Measurements from ENCODE around the gene RNFT1. TPM values are rescaled to one million over a fixed set of nuclear protein-coding genes. Genes with fewer than 3 reads are reported as not detected.
"Not testable (repeated sequence)": the region's sequence is repeated elsewhere in the genome, so short reads cannot be mapped to it uniquely, and the experiment has no call there.

RNFT1 gene
- total RNA-seq, 1 donor from 2014 or later: 12.4 TPM

GRCh38 chr17:59950049-59950448, 14.5 kb downstream of the RNFT1 start:
- TF ChIP-seq CTCF (IDR thresholded peaks at IDR 0.05; ENCODE audit: borderline replicate concordance): no peak
- DNase-seq: no peak
- Histone ChIP-seq H3K27ac (replicated peaks) (no peak overlapping the region), H3K9me3 (replicated peaks) (no peaks in the 10 kb centered on the region), H3K4me1 (no peaks in the 10 kb centered on the region), H3K4me3 (no peak overlapping the region), H3K36me3 (peaks cover 71% of the 10 kb centered on the region), H3K27me3 (ENCODE audit: low read depth) (no peaks in the 10 kb centered on the region)
- intact Hi-C loops (cut with micrococcal nuclease): no loop called here

- H3K4me1 ChIP-seq; DNase-seq; H3K4me3 ChIP-seq; intact Hi-C loops (cut with micrococcal nuclease); H3K27ac ChIP-seq (replicated peaks); H3K9me3 ChIP-seq (replicated peaks); H3K27me3 ChIP-seq (ENCODE audit: low read depth): not testable (repeated sequence)
- peaks cover 75% of the 10 kb centered on the region for H3K36me3 ChIP-seq
Observed at GRCh38 chr17:59947310-59947709, 17.2 kb downstream of the RNFT1 start.

- H3K9me3 ChIP-seq (replicated peaks); H3K27ac ChIP-seq (replicated peaks); H3K4me1 ChIP-seq; H3K27me3 ChIP-seq (ENCODE audit: low read depth); H3K4me3 ChIP-seq; DNase-seq; intact Hi-C loops (cut with micrococcal nuclease): not testable (repeated sequence)
- peaks cover 80% of the 10 kb centered on the region for H3K36me3 ChIP-seq
Observed at GRCh38 chr17:59946433-59946832, 18.1 kb downstream of the RNFT1 start.

GRCh38 chr17:59941131-59941530, 23.4 kb downstream of the RNFT1 start:
- no peak overlapping the region for H3K4me3 ChIP-seq

GRCh38 chr17:59940697-59941096, 23.8 kb downstream of the RNFT1 start:
- H3K9me3 ChIP-seq (replicated peaks); H3K27me3 ChIP-seq (ENCODE audit: low read depth); H3K27ac ChIP-seq (replicated peaks); intact Hi-C loops (cut with micrococcal nuclease); H3K4me1 ChIP-seq; H3K4me3 ChIP-seq; DNase-seq: not testable (repeated sequence)
- peaks cover 87% of the 10 kb centered on the region for H3K36me3 ChIP-seq

More at GRCh38 chr17:59941131-59941530, 23.4 kb downstream of the RNFT1 start:
- no peak for TF ChIP-seq CTCF (IDR thresholded peaks at IDR 0.05; ENCODE audit: borderline replicate concordance)
- no peaks in the 10 kb centered on the region for H3K9me3 ChIP-seq (replicated peaks)
- no peaks in the 10 kb centered on the region for H3K27me3 ChIP-seq (ENCODE audit: low read depth)
- intact Hi-C loops (cut with micrococcal nuclease): no loop called here
- peaks cover 87% of the 10 kb centered on the region for H3K36me3 ChIP-seq
- DNase-seq: no peak
- no peak overlapping the region for H3K27ac ChIP-seq (replicated peaks)
- no peaks in the 10 kb centered on the region for H3K4me1 ChIP-seq

- H3K27me3 ChIP-seq (ENCODE audit: low read depth); H3K4me1 ChIP-seq; H3K9me3 ChIP-seq (replicated peaks); H3K4me3 ChIP-seq; intact Hi-C loops (cut with micrococcal nuclease); H3K27ac ChIP-seq (replicated peaks); DNase-seq: not testable (repeated sequence)
- peaks cover 99% of the 10 kb centered on the region for H3K36me3 ChIP-seq
Observed at GRCh38 chr17:59933317-59933716, 31.2 kb downstream of the RNFT1 start.

GRCh38 chr17:59930768-59931167, 33.8 kb downstream of the RNFT1 start:
- H3K27ac ChIP-seq (replicated peaks); H3K27me3 ChIP-seq (ENCODE audit: low read depth); intact Hi-C loops (cut with micrococcal nuclease); H3K4me3 ChIP-seq; H3K4me1 ChIP-seq; H3K9me3 ChIP-seq (replicated peaks); DNase-seq: not testable (repeated sequence)
- peaks cover 100% of the 10 kb centered on the region for H3K36me3 ChIP-seq

GRCh38 chr17:59930121-59930520, 34.4 kb downstream of the RNFT1 start:
- intact Hi-C loops (cut with micrococcal nuclease); H3K27ac ChIP-seq (replicated peaks); H3K4me1 ChIP-seq; H3K4me3 ChIP-seq; H3K9me3 ChIP-seq (replicated peaks); DNase-seq; H3K27me3 ChIP-seq (ENCODE audit: low read depth): not testable (repeated sequence)
- H3K36me3 ChIP-seq: peaks cover 97% of the 10 kb centered on the region

GRCh38 chr17:59920637-59921036, 43.9 kb downstream of the RNFT1 start:
- peaks cover 83% of the 10 kb centered on the region for H3K36me3 ChIP-seq
- H3K4me1 ChIP-seq; H3K27ac ChIP-seq (replicated peaks); H3K27me3 ChIP-seq (ENCODE audit: low read depth); H3K4me3 ChIP-seq; intact Hi-C loops (cut with micrococcal nuclease); DNase-seq; H3K9me3 ChIP-seq (replicated peaks): not testable (repeated sequence)

All from left ventricle myocardium inferior (tissue), 1 donor.